COLO829 (cell line): ENCODE measurements around the gene RSPRY1.

Source experiments
- DNase-seq: peaks from one replicate; pipeline ENCODE4 v3.0.0; 2012; ENCODE audit warnings: low spot score

RSPRY1 gene

GRCh38 chr16:57152096-57153093 lies 33.7 kb upstream of the RSPRY1 start:
- DNase-seq: no peak

- DNase-seq: no peak
Measured at GRCh38 chr16:57153841-57154240, 32.3 kb upstream of the RSPRY1 start.

- DNase-seq: no peak
Measured at GRCh38 chr16:57155702-57156350, 30.3 kb upstream of the RSPRY1 start.

- DNase-seq: no peak
Measured at GRCh38 chr16:57156351-57156703, 29.8 kb upstream of the RSPRY1 start.

- no peak for DNase-seq
Measured at GRCh38 chr16:57157533-57157932, 28.6 kb upstream of the RSPRY1 start.

- DNase-seq: no peak
Measured at GRCh38 chr16:57159447-57159846, 26.7 kb upstream of the RSPRY1 start.

GRCh38 chr16:57163842-57164241 lies 22.3 kb upstream of the RSPRY1 start:
- no peak for DNase-seq

GRCh38 chr16:57165483-57165882 lies 20.6 kb upstream of the RSPRY1 start:
- no peak for DNase-seq

- DNase-seq: no peak
Measured at GRCh38 chr16:57165938-57166337, 20.2 kb upstream of the RSPRY1 start.

GRCh38 chr16:57166451-57166850 lies 19.7 kb upstream of the RSPRY1 start:
- no peak for DNase-seq

- DNase-seq: no peak
Measured at GRCh38 chr16:57166951-57167350, 19.2 kb upstream of the RSPRY1 start.

- no peak for DNase-seq
Measured at GRCh38 chr16:57167538-57167937, 18.6 kb upstream of the RSPRY1 start.

- DNase-seq: peak; percentile 37
Measured at GRCh38 chr16:57167953-57168352, 18.2 kb upstream of the RSPRY1 start.

- DNase-seq: no peak
Measured at GRCh38 chr16:57169327-57169726, 16.8 kb upstream of the RSPRY1 start.

- DNase-seq: no peak
Measured at GRCh38 chr16:57172721-57173290, 13.3 kb upstream of the RSPRY1 start.

- no peak for DNase-seq
Measured at GRCh38 chr16:57175896-57176295, 10.2 kb upstream of the RSPRY1 start.

GRCh38 chr16:57178196-57178595 lies 7.9 kb upstream of the RSPRY1 start:
- DNase-seq: no peak

GRCh38 chr16:57178793-57179212 lies 7.3 kb upstream of the RSPRY1 start:
- DNase-seq: no peak

- DNase-seq: no peak
Measured at GRCh38 chr16:57179215-57179828, 6.8 kb upstream of the RSPRY1 start.

GRCh38 chr16:57184113-57184512 lies 2.0 kb upstream of the RSPRY1 start:
- no peak for DNase-seq

GRCh38 chr16:57184887-57185445 lies 1.2 kb upstream of the RSPRY1 start:
- no peak for DNase-seq

GRCh38 chr16:57185446-57185944 lies 634 bp upstream of the RSPRY1 start:
- no peak for DNase-seq
